Stomach (tissue), 9 donors: Measurements from ENCODE around the gene CHRND. TPM values are rescaled to one million over a fixed set of nuclear protein-coding genes. Genes with fewer than 3 reads are reported as not detected.
A peak's percentile ranks its signal among the peaks of the same experiment; 100 is the strongest.

Experiments used
- DNase-seq, 2 donors: peaks; one replicate each; pipeline versions ENCODE4 v3.0.0 to v3.0.0-alpha.2; 2013 to 2019
- H3K27ac ChIP-seq, 5 donors: fragments of 200-600 bp in 4 of 5; sonication (generic) in 4 of 5; one replicate each; pipeline ENCODE4 v1.5.1; 2013 to 2019; ENCODE audit warnings: mild to moderate bottlenecking in 1 of 5, moderate library complexity in 1 of 5
- H3K27me3 ChIP-seq, 3 donors: fragments of 200-600 bp; sonication (generic); one replicate each; pipeline ENCODE4 v1.5.1; 2017 to 2019; ENCODE audit warnings: mixed run types in 1 of 3
- H3K36me3 ChIP-seq, 4 donors: fragments of 200-600 bp; sonication (generic); 1 replicate in 3 of 4; 2 replicates in 1 of 4; pipeline ENCODE4 v1.5.1; 2016 to 2019
- H3K4me1 ChIP-seq, 4 donors: fragments of 200-600 bp; sonication (generic); one replicate each; pipeline ENCODE4 v1.5.1; 2016 to 2019
- H3K4me3 ChIP-seq, 4 donors: fragments of 200-600 bp; sonication (generic) in 3 of 4; one replicate each; pipeline ENCODE4 v1.5.1; 2016 to 2019; ENCODE audit warnings: mild to moderate bottlenecking in 1 of 4
- H3K9me3 ChIP-seq, 4 donors: fragments of 200-600 bp; sonication (generic); one replicate each; pipeline ENCODE4 v1.5.1; 2016 to 2019
- CTCF ChIP-seq, 7 experiments: fragments of 450-650 bp in 4 of 7; fragments of 200-600 bp in 3 of 7; sonication (generic) in 3 of 7; IDR thresholded peaks; one replicate each; pipeline ENCODE4 v1.5.1; 2016 to 2019; ENCODE audit warnings: antibody characterized with exemption in 7 of 7, control low read depth in 2 of 7, mild to moderate bottlenecking in 1 of 7
- EP300 ChIP-seq: sonication (generic); formaldehyde crosslinking; IDR thresholded peaks from one replicate; pipeline ENCODE4 v1.6.1; 2017; ENCODE audit warnings: antibody characterized with exemption
- POLR2A ChIP-seq, 4 donors: fragments of 450-650 bp; IDR thresholded peaks; one replicate each; pipeline ENCODE4 v1.6.1; 2016; ENCODE audit warnings: antibody characterized with exemption in 4 of 4, control low read depth in 2 of 4, mild to moderate bottlenecking in 1 of 4, moderate library complexity in 1 of 4
- POLR2AphosphoS5 ChIP-seq, 3 donors: sonication (generic); formaldehyde crosslinking; IDR thresholded peaks; one replicate each; pipeline ENCODE4 v1.6.1; 2016; ENCODE audit warnings: antibody characterized with exemption in 3 of 3
- WGBS, 5 donors: extraction: QIAGEN DNeasy Blood & Tissue Kit in 3 of 5; methylation state at CpG; one replicate each; pipeline versions ENCODE4 v1.1.5 to v1.1.7; 2013 to 2018; 5-methylcytosine and 5-hydroxymethylcytosine counted together
- intact Hi-C: fragments of 100-400 bp; cut with DNase I; formaldehyde crosslinking; loops from one replicate; pipeline ENCODE4 v1.15.1; 2023; ENCODE audit warnings: low total_unique reads
- polyA plus RNA-seq, 3 donors: library from polyadenylated mRNA; stranded (reverse); fragments of 200-250 nt; gene quantifications; one replicate each; pipeline ENCODE4 v1.2.3, GENCODE V29; 2013
- total RNA-seq, 5 donors: library from RNA; depleted of rRNA; stranded (reverse); fragments of >200 nt; gene quantifications; one replicate each; pipeline versions ENCODE4 v1.1.0 to v1.2.3, GENCODE V29; 2014 to 2016
- donor health status: healthy with polysubstance abuse.
- donor health status: Bipolar disorder and iron deficiency.
- donor health status: healthy.

The CHRND gene
- total and polyA plus RNA-seq, 8 donors, result not detected

GRCh38 chr2:232487385-232488096 lies 38.4 kb upstream of the CHRND start, which contains the start of gene ECEL1:
Gene ECEL1, minus strand, starts transcription at chr2:232487834. Its CDS starts 1,181 bp downstream, at chr2:232486653.
- Histone ChIP-seq H3K4me1 (peaks cover 10 to 28% (median 19%) of the 10 kb centered on the region in 4 donors), H3K27me3 (peaks cover 32 to 92% (median 50%) of the 10 kb centered on the region in 3 donors), H3K36me3 (no peaks in the 10 kb centered on the region), H3K4me3 (peak within 1 kb of the TSS; percentile 15 to 37 (median 28)), H3K9me3 (no peaks in the 10 kb centered on the region), H3K27ac (no peak within 1 kb of the TSS)
- WGBS, 5 donors, result 1 to 8% (median 2%) methylated on average over 5 to 102 of the region's 102 CpGs
- TF ChIP-seq POLR2A (IDR thresholded peaks at IDR 0.05), result no peak
- TF ChIP-seq POLR2AphosphoS5 (IDR thresholded peaks at IDR 0.05), result no peak
- TF ChIP-seq EP300, result no peak
- no peak for TF ChIP-seq CTCF (IDR thresholded peaks at IDR 0.05)
- DNase-seq, result peak in 1 of 2 donors; percentile 44
- intact Hi-C loops, result no loop called here

- no peak for DNase-seq
- Histone ChIP-seq H3K4me3 (no peak overlapping the region), H3K36me3 (no peaks in the 10 kb centered on the region), H3K27me3 (peaks cover 32 to 91% (median 50%) of the 10 kb centered on the region in 3 donors), H3K9me3 (no peaks in the 10 kb centered on the region), H3K4me1 (peaks cover 10 to 28% (median 19%) of the 10 kb centered on the region in 4 donors), H3K27ac (no peak overlapping the region)
- WGBS, 5 donors, result 29 to 75% (median 35%) methylated on average over 6 to 16 of the region's 16 CpGs
- TF ChIP-seq EP300 (no peak), CTCF (IDR thresholded peaks at IDR 0.05) (no peak), POLR2A (IDR thresholded peaks at IDR 0.05) (no peak), POLR2AphosphoS5 (IDR thresholded peaks at IDR 0.05) (no peak)
- intact Hi-C loops, result no loop called here
Measured at GRCh38 chr2:232488097-232488711, 37.8 kb upstream of the CHRND start.

GRCh38 chr2:232488721-232489300 lies 37.1 kb upstream of the CHRND start:
- TF ChIP-seq CTCF (IDR thresholded peaks at IDR 0.05), result no peak
- TF ChIP-seq POLR2A (IDR thresholded peaks at IDR 0.05), result no peak
- TF ChIP-seq EP300, result no peak
- no peak for TF ChIP-seq POLR2AphosphoS5 (IDR thresholded peaks at IDR 0.05)
- peaks cover 10 to 28% (median 19%) of the 10 kb centered on the region in 4 donors for H3K4me1 ChIP-seq
- 75 to 88% (median 83%) methylated on average over 5 of the region's 5 CpGs for WGBS, 5 donors
- no peaks in the 10 kb centered on the region for H3K9me3 ChIP-seq
- peaks cover 27 to 85% (median 46%) of the 10 kb centered on the region in 3 donors for H3K27me3 ChIP-seq
- no peak overlapping the region for H3K27ac ChIP-seq
- no peaks in the 10 kb centered on the region for H3K36me3 ChIP-seq
- DNase-seq, result no peak
- H3K4me3 ChIP-seq, result no peak overlapping the region
- intact Hi-C loops, result no loop called here

GRCh38 chr2:232489516-232490220 lies 36.3 kb upstream of the CHRND start:
- peaks cover 25 to 76% (median 37%) of the 10 kb centered on the region in 3 donors for H3K27me3 ChIP-seq
- intact Hi-C loops, result no loop called here
- H3K4me3 ChIP-seq, result no peak overlapping the region
- peaks cover 10 to 28% (median 19%) of the 10 kb centered on the region in 4 donors for H3K4me1 ChIP-seq
- WGBS, 5 donors, result 63 to 74% (median 70%) methylated on average over 8 to 9 of the region's 9 CpGs
- no peaks in the 10 kb centered on the region for H3K36me3 ChIP-seq
- TF ChIP-seq CTCF (IDR thresholded peaks at IDR 0.05) (no peak), POLR2AphosphoS5 (IDR thresholded peaks at IDR 0.05) (no peak)
- no peak overlapping the region for H3K27ac ChIP-seq
- H3K9me3 ChIP-seq, result no peaks in the 10 kb centered on the region
- DNase-seq, result no peak
